Hepatic stellate cell (primary cell): ENCODE results near the gene SLC4A2.
"Not testable (repeated sequence)": the region's sequence is repeated elsewhere in the genome, so short reads cannot be mapped to it uniquely, and the experiment has no call there.

Experiments used
- DNase-seq: peaks from one replicate; pipeline ENCODE4 v3.0.0; 2011; ENCODE audit warnings: low spot score

The SLC4A2 gene

DNA sequence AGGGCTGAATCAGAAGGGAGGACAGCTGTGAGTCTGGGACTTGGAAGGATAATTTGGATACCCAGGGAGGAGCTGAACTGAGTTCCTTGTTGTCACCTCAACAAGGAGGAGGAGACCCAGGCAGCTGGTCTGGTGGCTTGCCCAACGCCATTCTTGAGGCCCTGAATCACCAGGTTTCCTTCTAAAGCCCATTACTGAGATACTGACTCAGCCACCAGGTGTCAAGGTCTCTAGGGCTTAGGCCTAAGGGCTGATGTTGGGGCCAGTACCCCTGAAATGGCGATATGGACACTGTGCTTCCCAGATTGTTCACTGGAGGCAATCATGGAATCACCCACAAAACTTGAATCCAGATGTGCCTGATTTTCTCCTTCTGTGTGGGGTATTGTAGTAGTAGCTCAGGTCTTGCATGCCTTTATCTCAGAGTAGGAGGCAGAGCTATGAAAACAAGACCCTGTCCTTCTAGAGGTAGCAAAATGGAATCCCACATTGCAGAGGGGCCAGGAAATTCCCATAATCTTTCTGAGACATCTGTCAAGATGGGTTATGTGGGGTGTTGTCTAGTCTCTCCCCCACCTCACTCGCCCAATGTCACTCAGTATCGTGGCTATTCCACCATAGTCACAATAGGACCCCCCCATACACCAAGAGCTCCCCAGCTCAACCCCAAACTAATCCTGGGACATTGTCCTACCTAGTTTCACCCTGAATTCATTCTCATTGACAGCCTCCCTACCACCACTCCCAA is 33.3 kb upstream of the SLC4A2 start:
- DNase-seq, result no peak

DNA sequence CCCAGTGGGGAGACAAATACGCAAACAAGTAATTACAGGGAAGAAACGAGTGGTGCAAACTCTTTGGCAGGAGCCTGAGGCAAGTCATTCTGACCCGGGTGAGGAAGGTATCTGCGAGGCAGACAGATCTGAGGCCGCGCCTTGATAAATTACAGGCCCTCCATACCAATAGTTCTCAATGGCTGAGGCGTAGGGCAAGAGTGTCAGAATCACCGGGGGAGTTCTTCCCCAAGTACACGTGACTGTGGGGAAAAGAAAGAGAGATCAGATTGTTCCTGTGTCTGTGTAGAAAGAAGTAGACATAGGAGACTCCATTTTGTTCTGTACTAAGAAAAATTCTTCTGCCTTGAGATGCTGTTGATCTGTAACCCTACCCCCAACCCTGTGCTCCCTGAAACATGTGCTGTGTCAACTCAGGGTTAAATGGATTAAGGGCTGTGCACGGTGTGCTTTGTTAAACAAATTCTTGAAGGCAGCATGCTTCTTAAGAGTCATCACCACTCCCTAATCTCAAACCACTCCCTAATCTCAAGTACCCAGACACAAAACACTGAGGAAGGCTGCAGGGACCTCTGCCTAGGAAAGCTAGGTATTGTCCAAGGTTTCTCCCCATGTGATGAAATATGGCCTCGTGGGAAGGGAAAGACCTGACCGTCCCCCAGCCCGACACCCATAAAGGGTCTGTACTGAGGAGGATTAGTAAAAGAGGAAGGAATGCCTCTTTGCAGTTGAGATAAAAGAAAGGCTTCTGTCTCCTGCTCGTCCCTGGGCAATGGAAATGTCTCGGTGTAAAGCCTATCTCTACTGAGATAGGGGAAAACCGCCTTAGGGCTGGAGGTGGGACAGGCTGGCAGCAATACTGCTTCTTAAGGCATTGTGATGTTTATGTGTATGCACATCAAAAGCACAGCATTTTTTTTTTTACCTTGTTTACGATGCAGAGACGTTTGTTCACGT is 32.3 kb upstream of the SLC4A2 start:
- not testable (repeated sequence) for DNase-seq

DNA sequence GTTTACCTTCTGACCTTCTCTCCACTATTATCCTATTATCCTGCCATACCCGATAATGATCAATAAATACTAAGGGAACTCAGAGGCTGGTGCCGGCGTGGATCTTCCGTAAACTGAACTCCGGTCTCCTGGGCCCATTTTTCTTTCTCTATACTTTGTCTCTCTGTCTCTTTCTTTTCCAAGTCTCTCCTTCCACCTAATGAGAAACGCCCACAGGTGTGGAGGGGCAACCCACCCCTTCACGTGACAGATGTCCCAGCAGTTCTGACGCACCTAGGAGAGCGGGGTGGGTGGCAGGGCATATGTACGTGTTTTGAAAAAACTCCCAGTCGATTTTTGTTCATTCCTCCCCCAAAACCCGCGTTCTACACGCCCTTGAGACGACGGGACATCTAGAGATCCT is 31.7 kb upstream of the SLC4A2 start:
- not testable (repeated sequence) for DNase-seq

DNA sequence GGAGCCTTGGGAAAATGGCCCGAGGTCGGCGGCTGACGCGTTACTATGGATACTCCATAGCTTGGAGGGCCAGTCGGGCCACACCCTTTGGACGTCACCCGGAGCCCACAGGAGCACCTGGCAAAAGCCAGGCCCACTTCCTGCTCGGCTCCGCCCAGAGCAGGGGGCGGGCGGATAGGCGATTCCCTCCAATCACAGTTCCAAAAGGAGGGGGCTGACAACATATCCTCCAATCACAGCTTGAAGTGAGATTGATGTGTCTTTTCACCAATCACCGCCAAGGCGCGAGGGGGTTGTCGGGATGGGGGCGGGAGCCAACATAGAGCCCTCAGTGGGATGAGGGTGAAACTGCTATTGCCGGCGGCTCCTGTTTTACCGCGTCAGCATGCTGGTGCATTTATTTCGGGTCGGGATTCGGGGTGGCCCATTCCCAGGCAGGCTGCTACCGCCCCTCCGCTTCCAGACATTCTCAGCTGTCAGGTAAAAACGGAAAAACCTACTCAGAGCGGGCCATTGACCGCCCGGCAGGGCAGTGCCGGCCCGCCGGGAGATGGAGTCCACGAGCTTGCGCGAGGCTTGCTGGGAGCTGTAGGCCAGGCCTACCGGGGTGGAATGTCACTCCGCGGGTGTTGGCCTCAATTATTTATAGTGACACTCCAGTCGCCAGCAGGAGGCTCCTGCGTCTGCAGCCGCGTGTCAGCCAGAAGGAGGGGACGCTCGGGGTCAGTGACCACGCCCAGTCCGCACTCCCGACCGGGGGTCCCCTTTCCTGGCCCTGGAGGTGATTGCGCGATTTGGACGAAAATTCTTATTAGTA is 31.1 kb upstream of the SLC4A2 start, which contains the start of gene ABCB8:
ABCB8 (plus strand) TSS at position 320 of the 817 bp plus-strand sequence; CDS start at position 386, 66 bp downstream.
- DNase-seq, result peak; percentile 100

DNA sequence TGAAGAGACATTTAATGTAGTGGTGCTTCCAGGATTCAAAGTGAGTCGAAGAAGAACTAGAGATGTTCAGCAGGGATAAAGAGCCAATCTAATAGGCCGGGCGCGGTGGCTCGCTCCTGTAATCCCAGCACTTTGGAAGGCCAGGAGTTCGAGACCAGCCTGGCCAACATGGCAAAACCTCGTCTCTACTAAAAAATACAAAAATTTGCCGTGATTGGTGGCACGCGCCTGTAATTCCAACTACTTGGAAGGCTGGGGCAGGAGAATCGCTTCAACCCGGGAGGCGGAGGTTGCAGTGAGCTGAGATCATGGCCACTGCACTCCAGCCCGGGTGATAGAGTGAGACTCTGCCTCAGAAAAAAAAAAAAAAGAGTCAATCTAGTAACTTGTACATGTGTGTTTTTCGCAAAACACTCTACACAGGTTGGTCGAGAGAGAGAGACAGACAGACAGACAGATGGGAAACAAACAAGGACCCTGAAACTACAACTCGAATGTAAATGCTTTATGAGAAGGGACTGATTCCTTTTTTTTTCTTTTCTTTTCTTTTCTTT is 30.4 kb upstream of the SLC4A2 start:
- no peak for DNase-seq

DNA sequence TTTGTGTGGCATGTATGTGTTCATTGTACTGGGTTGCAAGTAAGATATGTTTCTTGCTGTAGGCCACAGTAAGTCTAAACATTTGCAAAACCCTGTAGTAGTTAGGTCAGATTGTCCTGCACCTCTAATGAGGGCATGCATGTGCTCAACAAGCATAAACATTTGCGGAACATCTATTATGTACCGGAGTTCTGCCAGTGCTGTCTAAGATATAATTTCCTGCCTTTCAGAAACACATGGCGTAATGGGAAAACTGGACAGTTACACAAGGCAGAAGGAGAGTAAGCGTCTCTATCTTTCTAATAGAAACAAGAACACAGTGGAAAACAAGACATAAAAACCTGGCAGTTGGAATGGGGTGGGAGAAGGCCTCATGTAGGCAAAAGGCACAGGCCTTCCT is 28.4 kb upstream of the SLC4A2 start:
- no peak for DNase-seq

DNA sequence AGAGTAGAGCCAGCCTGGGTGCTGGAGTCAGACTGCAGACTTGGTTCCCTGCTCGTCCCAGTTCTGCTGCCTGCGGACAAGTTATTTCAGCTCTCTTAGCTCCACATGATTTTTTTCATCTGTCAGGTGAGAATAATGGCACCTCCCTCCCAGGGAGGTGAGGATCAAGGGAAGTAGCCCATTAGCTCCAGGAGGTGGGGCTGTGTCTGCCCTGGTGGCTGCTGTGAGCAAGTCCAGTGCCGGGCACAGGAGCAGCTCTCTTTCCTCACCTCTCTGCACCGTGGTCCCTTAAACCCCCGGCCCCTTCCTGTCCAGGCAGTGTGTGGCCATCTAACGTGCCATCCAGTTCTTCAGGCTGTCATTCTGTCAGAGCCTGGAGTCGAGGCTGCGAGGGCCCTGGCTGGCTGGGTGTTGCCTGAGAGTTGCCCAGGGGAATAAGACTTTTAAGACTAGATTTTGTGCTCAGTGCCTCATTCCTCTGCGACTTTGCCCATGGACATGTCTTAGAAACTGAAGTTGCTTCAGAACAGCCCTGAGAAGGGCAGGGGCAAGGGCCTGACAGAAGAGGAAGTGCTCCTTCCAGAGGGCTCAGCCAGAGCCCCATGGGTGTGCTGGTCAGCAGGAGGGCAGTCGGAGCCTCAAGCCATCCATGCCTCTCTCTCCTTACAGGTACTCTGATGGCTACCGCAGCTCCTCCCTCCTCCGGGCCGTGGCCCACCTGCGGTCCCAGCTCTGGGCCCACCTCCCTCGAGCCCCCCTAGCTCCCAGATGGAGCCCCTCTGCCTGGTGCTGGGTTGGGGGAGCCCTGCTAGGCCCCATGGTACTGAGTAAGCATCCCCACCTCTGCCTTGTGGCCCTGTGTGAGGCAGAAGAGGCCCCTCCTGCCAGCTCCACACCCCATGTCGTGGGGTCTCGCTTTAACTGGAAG is 26.2 kb upstream of the SLC4A2 start:
- no peak for DNase-seq

DNA sequence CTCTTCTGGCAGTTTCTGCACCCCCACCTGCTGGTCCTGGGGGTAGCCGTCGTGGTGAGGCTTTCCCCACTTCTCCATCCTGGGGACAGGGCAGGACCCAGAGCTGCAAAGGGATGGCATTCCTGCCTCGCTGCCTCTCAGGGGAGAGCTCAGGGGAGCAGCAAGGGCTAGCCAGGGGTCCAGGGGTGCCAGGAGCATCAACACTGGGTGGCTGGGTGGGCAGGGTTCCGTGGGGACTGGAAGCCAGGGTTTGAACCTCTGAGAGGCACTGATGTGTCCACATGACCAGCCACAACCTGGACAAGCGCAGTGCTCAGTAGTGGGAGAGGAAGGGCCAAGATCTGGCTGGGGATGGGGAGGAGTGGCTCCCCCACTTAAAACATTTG is 25.5 kb upstream of the SLC4A2 start:
- no peak for DNase-seq

DNA sequence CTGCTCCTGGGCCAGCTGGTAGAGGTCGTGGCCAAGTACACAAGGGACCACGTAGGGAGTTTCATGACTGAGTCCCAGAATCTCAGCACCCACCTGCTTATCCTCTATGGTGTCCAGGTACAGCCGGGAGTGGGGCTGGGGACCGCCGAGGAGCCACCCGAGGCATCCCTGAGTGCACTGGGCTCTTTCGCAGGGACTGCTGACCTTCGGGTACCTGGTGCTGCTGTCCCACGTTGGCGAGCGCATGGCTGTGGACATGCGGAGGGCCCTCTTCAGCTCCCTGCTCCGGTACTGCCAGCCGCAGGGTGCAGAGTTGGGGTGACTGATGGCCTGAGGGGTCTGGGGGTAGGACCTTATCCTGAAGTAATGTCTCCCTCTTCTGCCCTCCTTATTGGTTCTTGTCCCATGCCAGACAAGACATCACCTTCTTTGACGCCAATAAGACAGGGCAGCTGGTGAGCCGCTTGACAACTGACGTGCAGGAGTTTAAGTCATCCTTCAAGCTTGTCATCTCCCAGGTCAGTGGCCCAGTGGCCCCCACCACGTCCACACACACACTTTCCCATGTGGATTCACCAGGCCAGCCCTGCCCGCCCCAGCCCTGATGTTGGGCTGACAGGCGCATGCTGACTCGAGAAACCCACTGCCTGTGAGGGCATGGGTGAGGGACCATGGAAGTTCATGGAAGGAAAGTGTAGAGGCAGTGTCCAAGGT is 24.9 kb upstream of the SLC4A2 start:
- DNase-seq, result no peak

DNA sequence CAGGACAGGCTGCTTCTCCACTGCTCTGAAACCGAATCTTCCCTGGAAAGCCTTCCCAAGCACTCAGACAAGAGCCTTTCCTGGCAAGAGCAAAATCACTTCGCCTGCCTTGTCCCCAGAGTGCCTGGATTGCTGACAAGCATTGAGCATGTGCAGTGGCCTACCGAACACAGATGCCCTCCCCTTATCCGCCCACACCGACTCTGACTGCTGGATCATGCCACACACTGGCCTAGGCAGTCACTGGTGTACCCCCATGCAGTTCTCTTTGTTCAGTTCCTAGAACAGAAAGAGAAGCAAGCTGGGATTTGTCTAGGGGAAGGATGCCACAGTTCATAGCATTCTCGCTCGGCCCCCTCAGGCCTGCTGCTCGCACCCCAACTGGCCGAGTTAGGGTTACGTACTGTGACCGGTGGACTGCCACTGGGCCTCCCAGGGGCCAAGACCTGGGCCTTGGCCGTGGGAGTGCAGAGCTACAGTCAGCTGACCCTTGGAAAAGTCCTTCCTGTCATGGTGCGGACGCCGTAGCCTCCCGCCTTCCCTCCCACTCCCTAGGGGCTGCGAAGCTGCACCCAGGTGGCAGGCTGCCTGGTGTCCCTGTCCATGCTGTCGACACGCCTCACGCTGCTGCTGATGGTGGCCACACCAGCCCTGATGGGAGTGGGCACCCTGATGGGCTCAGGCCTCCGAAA is 24.2 kb upstream of the SLC4A2 start:
- DNase-seq, result no peak

DNA sequence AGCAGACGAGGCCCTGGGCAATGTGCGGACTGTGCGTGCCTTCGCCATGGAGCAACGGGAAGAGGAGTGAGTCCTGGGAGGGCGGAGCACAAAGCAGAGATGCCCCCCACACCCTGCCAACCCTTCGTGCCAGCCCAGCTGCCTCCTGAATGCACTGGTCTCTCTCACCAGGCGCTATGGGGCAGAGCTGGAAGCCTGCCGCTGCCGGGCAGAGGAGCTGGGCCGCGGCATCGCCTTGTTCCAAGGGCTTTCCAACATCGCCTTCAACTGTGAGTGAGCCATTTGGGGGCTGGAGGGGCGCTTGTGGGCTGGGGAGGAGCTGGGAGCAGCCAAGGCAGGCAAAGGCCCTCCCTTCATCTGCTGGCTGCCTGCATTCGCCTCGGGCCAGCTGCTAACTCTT is 23.5 kb upstream of the SLC4A2 start:
- no peak for DNase-seq

DNA sequence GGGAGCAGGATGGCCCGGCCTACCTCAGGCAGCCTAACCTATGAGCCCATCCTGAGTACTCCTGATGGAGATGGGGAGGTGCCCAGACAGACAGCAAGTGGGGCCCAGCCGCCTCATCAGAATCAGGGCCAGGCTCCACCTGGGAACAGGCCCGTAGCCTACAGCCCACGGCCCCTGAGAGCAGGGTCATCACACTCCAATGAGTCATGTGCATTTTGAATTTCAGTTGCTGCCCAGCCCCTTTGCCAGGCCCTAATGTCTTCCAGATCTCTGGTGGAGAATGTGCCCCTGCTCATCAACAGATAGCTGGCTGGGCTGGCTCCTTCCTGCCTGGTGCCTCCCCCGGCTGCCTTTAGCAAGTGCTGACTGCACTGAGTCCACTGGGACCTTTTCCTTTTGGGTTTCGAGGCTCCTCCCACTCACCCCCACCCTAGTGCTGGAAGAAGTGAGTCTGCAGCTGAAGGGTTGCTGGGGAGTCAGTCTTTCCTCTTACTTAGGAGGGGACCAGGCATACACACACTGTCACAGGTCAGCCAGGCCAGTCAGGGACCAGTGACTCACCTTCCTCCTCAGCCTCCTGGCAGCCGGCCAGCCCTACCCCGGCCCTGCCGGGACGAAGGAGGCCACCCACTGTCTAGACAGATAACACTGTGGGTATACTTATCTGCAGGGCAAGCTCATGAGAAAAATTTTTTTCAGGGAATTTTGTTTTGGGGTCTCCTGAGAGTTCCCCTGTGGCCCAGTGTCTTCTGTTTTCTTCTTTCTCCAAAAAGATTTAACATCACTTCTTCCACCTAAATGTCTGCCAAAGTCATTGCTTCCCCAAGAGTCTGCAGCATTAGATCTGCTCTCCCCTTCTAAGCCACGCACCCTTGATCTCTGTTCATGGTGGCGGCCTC is 20.2 kb upstream of the SLC4A2 start:
- peak; percentile 96 for DNase-seq

DNA sequence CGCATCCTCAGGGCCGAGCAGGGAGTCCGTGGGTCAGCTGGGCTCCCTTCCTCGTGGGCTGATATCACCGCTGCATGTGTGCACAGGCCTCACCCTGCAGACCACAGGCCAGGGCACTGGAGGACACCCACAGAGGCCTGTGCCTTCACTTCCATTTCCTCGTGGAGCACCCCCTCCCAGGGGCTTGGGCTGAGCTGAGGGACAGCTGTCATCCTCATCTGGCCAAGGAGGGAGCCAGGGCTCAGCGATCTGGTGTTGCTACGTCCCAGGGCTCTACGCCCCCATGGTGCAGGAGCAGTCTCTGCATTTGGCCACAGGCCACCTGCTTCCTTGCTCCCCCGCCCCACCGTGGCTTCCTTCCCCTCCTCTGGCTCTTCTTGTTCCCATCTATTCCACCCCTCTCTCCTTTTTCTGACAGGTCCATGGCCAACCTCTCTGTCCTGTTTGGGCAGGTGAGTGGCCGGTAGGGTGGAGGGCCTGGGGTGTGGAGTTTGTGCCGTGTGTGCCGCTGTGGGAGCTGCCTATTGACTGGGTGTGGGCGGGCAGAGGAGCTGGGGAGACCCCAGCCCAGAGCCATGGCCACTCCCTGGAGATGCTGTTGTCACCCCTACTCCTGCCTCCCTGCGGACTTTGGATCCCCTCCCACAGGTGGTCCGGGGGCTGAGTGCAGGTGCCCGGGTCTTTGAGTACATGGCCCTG is 19.4 kb upstream of the SLC4A2 start:
- no peak for DNase-seq

DNA sequence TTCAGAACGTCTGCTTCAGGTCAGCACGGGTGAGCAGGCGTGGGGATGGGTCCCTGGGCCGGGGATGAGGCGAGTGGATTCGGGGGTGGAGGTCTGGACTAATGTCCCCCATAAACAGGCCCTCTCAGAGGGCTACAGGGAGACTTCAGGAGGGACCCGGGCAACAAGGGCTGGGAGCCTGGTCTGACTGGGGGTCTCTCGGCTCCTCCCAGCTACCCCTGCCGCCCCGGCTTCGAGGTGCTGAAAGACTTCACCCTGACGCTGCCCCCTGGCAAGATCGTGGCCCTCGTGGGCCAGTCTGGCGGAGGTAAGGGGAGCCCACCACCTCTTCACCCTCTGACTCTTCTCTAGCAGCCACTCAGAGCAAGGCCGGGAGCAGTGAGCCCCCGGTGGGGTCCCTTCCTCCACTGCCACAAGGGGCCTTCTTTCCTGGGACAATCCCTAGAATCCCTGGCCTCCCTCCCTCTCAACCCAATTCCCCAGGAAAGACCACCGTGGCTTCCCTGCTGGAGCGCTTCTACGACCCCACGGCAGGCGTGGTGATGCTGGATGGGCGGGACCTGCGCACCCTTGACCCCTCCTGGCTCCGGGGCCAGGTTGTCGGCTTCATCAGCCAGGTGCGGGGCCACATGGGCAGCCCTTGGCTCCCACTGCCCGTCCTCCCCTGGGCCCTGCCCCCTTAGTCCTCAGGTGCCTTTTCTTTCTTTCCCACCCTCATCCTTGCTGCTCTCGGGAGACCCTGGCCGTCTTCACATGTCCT is 18.6 kb upstream of the SLC4A2 start:
- no peak for DNase-seq

DNA sequence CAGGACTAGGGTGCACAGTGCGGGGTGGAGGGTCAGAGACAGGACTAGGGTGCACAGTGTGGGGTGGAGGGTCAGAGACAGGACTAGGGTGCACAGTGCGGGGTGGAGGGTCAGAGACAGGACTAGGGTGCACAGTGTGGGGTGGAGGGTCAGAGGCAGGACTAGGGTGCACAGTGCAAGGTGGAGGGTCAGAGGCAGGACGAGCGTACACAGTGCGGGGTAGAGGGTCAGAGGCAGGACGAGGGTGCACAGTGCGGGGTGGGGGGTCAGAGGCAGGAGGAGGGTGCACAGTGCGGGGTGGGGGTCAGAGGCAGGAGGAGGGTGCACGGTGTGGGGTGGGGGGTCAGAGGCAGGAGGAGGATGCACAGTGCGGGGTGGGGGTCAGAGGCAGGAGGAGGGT is 15.9 kb upstream of the SLC4A2 start:
- not testable (repeated sequence) for DNase-seq

DNA sequence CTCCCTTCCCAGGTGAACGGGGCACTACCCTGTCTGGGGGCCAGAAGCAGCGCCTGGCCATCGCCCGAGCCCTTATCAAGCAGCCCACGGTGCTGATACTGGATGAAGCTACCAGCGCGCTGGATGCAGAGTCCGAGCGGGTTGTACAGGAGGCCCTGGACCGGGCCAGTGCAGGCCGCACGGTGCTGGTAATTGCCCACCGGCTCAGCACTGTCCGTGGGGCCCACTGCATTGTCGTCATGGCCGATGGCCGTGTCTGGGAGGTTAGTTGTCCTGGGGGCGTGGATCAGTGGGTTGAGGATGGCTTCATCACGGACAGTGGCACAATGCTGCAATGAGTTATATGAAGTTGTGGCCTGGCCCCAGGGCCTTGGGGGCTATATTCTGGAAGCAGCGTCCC is 15.4 kb upstream of the SLC4A2 start:
- no peak for DNase-seq

DNA sequence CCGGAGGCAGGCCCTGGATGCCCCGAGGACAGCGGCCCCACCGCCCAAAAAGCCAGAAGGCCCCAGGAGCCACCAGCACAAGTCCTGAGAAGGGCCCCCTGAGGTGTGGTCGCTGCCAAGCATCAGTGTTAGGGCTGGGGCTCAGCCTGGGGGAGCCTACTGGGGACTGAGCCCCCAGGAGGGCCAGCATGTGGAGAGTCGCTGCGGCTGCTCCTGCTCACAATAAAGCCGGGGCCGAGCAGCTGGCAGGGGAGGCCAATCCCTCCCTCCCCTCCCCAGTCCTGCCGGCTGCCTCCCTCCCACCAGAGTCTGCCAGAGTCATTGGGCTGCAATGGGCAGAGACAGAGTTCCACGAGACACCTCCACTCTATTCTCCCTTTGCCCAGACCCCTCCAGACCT is 14.1 kb upstream of the SLC4A2 start:
- DNase-seq, result no peak
